Activated T-cell treated with anti-CD3 and anti-CD28 coated beads, Interleukin-2, amount 50 U/mL, for 1 hour (primary cell): Measurements from ENCODE around the gene P2RY6.

Experiments used
- DNase-seq: peaks from one replicate; pipeline ENCODE4 v3.0.0-alpha.2; 2020

Gene P2RY6

DNA sequence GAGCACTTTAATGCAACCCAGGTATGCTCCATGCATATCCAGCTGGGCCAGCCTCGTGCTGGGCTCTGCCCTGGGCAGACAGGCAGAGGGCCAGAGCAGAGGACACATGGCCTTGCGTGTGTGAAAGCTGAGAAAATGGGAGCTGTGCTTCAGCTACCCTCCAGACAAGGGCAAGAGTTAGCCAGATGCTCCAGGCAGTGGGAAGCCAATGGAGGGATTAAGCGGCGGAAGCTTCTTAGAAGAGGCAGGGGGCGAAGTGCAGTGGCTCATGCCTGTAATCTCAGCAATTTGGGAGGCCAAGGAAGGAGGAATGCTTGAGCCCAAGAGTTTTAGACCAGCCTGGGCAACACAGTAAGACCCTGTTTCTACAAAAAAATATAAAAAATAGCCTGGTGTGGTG is 26.1 kb downstream of the P2RY6 start:
- no peak for DNase-seq

DNA sequence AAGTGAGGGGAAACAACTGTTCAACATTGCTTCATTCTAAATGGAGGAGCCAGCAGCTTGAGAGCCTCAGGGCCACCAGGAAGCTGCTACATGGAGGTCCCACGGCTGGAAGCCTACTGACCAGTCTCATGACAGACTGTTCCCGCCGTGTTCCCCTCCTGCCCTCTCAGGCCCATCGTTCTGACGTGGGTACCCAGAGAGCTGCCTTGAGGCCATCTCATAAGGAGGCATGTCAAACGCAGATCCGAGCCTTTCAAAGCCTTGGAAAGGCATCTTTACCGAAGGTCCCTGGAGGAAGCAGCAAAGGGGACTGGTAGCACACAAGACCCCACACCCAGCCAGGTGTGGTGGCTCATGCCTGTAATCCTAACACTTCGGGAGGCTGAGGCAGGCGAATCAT is 27.6 kb downstream of the P2RY6 start:
- no peak for DNase-seq

DNA sequence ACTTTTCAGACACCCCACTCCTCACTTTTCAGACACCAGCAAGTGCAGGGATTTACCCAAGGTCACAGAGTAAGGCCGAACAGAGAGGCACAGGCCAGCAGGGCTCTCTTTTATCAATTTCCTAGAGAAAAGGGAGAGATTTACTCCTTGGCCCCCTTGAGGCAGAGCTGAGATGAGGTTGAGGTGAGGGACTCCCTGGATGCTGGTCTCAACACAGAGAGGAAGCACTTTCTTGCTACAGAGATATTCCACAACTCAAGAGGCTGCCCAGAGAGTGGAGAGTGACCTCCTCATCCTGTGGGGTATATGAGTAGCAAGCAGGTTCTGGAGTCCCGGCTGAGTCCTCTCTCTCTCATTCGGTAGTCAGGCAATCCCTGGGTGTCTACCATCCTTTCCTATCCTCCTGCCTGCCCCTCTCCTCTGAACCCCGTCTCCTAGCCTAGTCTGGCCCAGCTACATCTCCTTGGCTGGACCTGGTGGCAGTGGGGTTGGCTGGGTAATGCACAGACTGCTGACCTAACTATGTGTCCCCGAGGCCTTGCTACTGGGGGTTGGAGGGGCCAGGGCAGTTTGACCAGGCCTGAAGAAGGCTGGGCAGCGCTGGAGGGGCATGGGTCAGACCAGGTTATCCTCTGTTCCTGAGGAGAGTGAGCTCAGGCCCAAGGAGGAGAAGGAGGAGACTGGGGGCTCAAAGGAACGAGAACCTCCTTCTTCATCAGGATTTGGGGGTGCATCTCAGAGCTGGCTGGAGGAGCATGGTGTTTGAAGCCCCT is 34.1 kb downstream of the P2RY6 start:
- no peak for DNase-seq

DNA sequence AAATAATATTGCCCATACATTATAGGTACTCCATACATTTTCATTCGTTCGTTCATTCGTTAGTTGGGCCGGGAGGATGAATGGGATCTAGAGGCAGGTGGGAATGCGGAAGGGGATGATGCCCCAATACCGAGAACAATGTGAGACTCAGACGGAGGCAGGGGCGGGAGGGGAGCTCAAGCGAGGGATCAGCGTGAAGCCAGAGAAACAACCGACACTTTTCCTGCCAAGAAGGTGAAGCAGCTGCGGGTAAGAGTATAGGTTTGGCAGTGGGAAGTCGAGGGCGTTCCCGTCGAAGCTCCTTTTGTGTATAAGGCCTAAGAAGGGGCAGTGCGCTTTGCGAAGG is 34.8 kb downstream of the P2RY6 start:
- DNase-seq, result no peak

DNA sequence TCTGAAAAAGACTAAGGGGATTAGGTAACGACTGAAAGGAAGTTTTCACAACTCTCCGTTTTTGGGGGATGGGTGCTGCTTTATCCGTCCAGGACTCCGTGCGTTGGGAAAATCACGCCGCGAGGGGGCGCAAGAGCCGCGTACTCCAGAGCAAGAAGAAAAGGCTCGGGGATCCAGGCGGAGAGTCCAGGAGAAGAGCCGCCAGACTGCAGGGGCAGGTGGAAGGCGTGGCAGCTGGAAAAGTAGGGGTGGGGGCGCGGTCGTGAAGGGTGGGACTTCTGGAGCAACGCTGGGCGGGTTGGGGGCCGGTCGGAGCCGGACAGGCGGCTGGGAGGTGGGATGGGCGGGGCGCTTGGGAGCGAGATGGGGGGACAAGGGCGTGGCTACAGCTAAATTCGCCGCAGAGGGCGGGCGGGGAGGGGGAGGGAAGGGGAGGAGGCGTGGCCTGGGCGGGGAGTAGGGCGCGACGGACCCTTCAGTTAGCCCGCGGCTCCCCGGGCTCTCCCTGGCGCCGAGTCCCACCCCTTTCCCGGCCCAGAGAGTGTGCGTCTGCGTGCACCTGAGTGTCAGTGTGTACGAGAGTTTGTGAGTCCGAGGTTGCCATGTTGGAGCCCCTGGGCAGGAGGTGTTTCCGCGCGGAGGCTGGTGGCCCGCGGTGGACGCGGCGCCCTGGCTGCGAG is 35.3 kb downstream of the P2RY6 start:
- peak; percentile 89 for DNase-seq

DNA sequence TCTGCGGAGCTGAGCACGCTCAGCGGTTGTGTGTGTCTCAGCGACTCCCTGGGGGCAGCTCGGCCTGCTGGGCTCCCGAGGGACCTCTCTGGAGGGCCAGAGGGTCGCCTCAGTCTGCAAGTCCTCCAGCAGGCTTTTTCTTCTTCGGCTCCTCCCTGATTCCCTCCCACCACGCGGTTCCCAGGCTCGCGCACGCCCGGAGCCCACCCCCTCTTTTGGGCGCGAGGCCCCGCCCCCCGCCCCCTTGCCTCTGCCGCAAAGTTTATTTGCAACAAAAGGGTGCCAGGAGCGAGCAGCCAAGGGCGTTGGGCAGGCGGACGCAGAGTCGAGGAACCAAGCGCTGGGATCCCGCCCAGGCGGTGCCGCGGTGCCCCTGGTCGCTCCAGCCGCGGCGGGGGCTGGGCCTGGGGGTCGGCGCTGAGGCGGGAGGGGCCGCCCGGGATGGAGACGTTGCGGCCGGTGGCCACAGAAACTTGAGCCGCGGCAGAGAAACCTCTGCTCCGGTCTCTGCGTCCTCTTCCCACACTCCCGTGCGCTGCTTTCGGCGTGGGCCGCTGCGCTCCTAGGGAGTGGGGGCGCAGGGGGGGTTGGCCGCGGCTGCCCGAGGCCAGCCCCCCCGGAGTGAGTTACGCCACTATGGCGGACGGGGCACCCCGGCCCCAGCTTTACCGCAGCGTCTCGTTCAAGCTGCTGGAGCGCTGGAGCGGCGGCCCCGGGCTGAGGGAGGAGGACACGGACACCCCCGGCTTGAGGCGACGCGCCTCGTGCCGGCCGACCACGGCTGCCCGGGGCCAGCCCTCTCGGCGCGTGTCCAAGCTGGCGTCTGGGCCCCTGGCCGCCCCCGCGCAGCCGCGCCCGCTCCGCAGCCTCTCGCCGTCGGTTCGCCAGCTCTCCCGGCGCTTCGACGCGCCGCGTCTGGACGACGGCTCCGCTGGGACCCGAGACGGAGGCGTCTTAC is 36.1 kb downstream of the P2RY6 start, which contains the start of gene ARHGEF17:
Gene ARHGEF17, plus strand, starts transcription at position 274 of the 958 bp plus-strand sequence. Its CDS starts 363 bp downstream, at position 637.
- no peak for DNase-seq

DNA sequence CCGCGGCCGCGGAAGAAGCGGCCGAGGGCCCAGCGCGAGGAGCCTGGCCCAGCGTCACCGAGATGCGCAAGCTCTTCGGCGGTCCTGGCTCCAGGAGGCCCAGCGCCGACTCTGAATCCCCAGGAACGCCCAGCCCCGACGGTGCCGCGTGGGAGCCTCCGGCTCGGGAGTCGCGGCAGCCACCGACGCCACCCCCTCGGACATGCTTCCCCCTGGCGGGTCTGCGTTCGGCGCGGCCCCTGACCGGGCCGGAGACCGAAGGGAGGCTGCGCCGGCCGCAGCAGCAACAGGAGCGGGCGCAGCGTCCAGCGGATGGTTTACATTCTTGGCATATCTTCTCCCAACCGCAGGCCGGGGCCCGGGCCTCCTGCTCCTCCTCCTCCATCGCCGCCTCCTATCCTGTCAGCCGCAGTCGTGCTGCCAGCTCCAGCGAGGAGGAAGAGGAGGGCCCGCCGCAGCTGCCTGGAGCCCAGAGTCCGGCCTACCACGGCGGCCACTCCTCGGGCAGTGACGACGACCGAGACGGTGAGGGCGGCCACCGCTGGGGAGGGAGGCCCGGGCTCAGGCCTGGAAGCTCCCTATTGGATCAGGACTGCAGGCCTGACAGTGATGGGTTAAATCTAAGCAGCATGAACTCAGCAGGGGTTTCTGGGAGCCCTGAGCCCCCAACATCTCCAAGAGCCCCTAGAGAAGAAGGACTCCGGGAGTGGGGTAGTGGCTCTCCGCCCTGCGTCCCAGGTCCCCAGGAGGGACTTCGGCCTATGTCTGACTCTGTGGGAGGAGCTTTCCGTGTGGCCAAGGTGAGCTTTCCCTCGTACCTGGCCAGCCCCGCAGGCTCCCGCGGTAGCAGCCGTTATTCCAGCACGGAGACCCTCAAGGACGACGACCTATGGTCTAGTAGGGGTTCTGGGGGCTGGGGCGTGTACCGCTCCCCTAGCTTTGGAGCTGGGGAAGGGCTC is 37.1 kb downstream of the P2RY6 start:
- DNase-seq, result no peak

DNA sequence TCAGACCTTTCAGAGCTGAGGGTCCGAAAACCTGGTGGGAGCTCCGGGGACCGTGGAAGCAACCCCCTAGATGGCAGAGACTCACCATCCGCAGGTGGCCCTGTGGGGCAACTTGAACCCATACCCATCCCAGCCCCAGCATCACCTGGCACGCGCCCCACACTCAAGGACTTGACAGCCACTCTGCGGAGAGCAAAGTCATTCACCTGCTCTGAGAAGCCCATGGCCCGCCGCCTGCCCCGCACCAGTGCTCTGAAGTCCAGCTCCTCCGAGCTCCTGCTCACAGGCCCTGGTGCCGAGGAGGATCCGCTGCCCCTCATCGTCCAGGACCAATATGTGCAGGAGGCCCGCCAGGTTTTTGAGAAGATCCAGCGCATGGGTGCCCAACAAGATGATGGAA is 37.9 kb downstream of the P2RY6 start:
- DNase-seq, result no peak

DNA sequence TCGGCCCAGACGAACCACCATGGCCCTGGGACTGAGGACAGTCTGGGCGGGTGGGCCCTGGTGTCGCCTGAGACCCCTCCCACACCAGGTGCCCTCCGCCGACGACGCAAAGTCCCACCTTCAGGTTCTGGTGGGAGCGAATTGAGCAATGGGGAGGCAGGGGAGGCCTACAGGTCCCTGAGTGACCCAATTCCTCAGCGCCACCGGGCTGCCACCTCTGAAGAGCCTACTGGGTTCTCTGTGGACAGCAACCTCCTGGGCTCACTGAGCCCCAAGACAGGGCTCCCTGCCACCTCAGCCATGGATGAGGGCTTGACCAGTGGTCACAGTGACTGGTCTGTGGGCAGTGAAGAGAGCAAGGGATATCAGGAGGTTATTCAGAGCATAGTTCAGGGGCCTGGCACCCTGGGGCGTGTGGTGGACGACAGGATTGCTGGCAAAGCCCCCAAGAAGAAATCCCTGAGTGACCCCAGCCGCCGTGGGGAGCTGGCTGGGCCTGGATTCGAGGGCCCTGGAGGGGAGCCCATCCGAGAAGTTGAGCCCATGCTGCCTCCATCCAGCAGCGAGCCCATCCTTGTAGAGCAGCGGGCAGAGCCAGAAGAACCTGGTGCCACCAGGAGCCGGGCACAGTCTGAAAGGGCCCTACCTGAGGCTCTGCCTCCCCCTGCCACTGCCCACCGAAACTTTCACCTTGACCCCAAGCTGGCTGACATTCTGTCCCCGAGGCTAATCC is 38.7 kb downstream of the P2RY6 start:
- DNase-seq, result no peak

DNA sequence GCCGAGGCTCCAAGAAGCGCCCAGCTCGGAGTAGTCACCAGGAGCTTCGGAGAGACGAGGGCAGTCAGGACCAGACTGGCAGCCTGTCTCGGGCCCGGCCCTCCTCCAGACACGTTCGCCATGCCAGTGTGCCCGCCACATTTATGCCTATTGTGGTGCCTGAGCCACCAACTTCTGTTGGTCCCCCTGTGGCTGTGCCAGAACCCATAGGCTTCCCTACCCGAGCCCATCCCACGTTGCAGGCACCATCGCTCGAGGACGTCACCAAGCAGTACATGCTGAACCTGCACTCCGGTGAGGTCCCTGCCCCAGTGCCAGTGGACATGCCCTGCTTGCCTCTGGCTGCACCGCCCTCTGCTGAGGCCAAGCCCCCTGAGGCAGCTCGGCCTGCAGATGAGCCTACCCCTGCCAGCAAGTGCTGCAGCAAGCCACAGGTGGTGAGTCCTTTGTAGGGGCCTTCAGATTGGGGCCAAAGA is 39.3 kb downstream of the P2RY6 start:
- no peak for DNase-seq

DNA sequence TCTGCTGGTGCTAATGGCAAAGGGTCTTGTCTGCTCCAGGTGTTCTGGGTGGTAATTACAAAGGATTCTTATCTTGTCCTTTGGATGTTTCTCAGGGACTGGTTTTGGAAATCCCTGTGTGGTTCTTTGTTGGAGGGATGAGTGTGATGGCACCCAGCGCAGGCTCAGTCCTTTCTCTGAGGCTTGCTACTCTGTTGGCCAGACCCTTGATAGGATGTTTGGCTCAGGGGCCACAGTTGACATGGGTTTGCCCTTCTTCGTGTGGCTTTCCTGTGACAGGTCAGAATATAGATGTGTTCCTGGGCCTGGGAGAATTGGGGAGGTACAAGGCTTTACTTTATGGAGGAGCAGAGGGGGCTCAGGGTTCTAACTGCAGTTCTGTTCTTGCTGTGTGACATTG is 39.9 kb downstream of the P2RY6 start:
- DNase-seq, result no peak

DNA sequence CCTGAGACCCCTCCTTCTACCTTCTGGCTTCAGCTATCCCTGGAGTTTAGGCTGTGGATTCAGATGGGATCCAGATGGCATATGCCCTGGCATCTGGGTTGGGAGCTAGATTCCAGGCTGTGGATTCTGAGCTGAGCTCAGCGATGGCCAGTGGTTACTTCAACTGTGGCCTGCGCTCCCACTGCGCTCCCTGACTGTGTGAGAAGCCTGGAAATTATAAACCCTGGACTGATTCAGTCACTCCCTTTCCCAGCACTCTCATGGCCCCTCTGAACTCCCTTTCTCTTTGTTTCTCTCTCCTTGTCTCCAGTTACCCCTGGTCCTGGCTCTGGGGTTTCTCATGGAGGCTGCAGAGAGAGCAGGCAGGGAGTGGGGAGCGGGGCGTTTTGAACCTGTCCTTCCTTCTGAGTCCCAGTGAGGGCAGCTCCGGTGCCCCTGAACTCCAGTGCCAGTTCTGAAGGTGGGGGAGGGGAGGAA is 40.8 kb downstream of the P2RY6 start:
- no peak for DNase-seq

DNA sequence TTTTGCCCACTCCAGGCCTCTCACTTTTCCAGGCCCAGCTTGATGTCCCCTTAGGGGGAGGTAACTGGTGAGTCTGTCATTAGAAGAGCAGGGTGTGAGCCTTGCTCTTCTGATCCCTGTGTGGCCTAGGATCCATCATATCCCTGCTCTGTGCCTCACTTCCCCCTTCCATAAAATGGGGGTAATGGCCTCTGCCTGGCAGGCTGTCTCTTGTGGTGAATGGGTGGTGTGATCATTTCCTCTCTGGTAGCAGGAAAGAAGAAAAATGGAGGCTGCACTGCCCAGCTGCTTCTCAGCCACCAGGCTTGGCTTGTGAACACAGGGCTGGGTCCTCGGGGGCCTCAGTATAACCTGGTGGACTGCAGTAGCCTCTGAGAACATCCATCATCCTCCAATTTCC is 41.5 kb downstream of the P2RY6 start:
- no peak for DNase-seq

DNA sequence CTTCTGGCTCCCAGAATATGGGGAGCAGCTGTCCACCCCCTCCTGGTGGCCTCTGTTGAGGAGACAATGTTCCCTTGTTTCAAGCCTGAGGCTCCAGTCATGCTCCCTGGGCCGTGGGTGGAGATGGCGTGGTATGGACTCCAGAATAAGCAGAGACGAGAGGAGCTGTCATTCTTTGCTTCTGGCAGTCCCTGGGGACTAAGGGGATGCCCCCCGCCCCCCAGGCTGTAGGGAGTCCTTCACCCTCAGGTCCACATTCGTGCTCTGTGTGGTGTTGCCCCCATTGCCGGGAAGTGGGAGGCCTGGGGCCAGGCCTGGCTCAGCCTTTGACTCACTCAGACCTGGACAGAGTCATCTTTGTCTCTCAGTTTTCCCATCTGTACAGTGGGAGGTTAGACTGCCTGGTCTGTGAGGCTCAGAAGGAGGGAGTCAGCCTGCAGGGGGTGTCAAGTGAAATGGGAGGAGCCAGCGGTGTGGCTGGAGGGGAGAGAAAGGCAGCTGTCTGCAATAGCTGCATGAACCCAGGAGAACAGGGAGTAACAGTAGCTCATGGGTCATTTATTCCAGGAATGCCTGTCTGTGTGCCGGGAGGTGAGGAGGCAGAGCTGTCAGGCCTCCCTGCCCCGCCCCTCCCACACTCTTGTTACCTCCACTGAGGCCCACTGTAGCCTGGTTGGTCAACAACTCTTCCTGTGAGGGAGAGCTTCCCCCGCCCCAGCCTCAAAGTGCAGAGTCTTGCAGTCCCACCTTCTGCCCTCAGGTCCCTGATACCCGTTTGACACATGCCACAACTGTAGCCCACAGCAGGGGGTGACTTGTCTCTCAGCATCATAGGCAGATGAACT is 42.2 kb downstream of the P2RY6 start:
- no peak for DNase-seq

DNA sequence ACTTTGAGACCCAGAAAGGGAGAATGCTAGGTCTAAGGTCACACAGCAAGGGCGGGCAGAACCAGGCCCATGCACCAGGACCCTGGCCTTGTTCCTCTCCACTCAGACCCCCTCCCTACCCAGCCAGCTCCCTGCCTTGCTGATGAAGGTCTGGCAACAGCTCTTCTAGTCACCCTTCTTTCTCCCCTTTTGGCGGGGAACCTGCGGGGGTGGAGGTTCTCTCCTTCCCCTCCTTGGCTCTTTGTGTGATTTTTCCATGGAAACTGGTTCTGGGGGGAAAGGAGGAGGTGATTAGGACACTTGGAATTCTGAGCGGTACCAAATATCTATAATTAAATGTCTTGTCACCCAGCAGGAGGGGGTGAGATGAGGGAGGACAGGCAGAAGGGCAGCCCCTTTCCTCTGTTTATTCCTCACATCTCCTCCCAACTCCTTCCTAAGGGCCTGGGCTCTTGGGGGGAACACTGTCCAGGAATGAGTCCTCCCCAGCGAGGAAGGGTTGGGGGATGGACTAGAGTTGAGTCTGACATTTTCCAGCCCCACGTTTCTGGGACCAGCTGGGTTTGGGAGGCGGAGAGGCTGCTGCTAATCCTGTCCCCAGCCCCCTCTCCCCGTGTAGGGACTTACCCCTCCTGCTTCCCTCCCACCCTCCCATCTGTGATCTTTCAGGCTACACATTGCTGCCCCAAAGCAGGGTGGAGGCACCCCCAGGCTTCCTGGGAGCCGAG is 43.3 kb downstream of the P2RY6 start:
- no peak for DNase-seq

DNA sequence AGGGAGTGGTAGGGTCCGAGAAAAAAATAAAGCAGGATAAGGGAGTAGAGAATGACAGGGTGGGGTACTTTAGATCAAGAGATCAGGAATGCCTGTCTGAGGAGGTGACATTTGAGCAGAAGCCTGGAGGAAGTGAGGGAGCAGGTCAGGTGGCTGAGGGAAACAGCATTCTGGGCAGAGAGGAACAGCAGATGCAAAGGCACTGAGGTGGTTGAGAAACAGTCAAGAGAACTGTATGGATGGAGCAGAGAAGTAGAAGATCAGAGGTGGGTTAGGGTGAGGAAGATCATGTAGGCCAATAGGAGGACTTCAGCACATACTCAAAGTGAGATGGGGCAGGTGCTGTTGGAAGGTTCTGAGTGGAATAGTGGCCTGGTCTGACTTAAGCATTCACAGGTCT is 44.3 kb downstream of the P2RY6 start:
- DNase-seq, result no peak

DNA sequence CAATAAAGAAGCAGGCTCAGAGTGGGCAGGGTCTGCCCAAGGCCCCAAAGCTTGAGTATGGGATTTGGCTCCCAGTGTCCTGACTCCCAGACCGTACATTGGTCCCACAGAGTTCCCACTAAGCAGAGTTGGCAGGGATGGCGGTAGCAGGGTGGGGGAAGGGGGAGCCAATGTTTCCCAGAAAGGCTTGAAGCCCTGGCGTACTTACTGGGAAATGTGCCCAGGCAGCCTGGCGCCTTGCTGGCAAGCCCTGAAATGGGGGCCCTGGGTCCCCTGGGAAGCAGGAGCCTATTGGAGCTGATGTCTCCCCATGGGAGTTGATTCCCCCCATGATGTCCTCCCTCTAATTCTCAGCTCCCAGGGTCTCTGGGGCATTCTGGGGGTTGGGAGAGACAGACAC is 45.2 kb downstream of the P2RY6 start:
- DNase-seq, result no peak

DNA sequence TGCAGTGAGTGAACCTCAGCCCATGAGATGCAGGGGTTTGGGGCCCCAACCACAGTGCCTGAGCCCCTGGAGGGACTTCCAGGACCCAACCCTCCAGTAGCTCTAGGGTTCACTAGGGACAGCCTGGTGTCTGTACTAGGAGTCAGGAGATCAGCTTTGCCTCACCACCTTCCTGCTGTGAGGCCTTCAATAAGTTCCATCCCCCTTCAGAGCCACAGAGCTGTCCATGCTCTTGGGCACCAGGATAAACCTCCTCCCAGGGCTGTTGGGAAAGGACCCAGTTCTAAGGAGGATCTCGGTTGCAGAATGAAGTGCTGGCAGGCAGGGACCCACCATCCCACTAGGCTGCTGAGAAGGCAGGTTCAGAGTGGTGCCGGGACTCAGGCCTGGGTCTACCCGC is 45.7 kb downstream of the P2RY6 start:
- DNase-seq, result no peak

DNA sequence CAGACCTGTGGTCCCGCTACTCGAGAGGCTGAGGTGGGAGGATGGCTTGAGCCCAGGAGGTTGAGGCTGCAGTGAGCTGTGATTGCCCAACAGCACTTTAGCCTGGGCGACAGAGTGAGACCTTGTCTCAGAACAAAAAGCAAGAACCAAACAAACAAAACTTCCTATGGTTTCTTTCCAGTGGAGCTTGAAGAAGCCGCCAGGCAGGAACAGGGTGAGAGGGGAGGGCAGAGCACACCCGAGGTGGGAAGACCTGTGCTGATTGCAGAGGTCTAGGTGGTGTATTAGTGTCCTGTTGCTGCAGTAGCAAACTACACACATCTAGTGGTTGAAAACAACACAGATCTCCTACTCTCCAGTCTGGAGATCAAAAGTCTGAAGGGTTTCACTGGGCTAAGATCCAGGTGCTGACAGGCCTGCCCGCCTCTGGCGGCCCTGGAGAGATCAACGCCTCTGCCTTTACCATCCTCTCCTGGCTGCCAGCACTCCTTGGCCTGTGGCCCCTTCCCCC is 46.4 kb downstream of the P2RY6 start:
- no peak for DNase-seq
